HG03378 (cell line): ENCODE results near the gene DMAC2.
"Not testable (repeated sequence)": the region's sequence is repeated elsewhere in the genome, so short reads cannot be mapped to it uniquely, and the experiment has no call there.

ENCODE experiments used
- ATAC-seq: cut with Tn5 transposase; IDR thresholded peaks from one replicate; pipeline ENCODE4 v1.9.1; 2021; ENCODE audit warnings: mild to moderate bottlenecking, moderate library complexity; ENCODE audit not compliant: unreplicated experiment

Gene DMAC2

DNA sequence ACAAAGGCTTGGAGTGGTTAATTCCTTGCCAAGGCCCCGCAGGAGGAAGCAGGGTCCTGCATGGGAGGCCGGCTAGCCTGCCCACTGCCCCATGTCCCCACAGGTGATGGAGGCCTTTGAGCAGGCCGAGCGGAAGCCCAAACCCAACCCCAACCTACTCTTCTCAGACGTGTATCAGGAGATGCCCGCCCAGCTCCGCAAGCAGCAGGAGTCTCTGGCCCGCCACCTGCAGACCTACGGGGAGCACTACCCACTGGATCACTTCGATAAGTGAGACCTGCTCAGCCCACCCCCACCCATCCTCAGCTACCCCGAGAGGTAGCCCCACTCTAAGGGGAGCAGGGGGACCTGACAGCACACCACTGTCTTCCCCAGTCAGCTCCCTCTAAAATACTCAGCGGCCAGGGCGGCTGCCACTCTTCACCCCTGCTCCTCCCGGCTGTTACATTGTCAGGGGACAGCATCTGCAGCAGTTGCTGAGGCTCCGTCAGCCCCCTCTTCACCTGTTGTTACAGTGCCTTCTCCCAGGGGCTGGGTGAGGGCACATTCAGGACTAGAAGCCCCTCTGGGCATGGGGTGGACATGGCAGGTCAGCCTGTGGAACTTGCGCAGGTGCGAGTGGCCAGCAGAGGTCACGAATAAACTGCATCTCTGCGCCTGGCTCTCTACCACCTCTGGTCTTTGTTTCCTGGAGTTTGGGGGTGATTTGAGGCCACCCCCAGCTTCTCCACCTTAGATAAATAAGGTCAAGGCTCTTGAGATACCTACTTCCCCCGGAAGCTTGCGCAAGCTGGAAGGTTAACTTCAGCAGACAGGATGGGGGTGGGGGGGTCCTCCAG is 15.2 kb downstream of the DMAC2 start:
- no peak for ATAC-seq

DNA sequence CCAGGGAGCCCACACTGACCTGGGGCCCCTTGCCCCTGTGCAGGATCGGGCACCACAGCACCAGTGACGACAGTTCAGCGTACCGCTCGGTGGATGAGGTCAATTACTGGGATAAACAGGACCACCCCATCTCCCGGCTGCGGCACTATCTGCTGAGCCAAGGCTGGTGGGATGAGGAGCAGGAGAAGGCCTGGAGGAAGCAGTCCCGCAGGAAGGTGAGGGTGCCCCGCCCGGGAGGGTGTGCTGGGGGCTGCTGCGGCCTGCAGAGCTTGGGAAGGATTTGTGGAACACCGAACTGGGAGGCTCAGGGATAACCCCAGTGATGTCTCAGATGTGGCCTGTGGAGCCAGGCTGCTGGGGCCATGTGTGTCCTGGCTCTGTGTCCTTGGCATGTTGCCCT is 16.8 kb downstream of the DMAC2 start:
- no peak for ATAC-seq

DNA sequence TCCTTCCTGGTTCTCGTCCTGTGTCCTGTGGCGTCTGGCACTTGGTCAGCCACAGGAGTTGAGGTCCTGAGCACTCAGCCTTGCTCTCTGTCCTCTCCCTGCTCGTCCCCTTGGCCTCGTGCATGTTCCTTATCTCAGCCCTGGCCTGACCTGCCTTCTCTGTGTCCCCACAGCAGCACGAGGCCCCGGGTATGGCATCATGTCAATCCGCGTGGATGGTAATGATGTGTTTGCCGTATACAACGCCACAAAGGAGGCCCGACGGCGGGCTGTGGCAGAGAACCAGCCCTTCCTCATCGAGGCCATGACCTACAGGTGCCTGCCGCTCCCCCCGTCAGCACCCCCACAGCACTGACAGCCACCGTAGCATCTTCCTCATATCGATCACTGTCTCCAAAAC is 17.3 kb downstream of the DMAC2 start:
- ATAC-seq = no peak

DNA sequence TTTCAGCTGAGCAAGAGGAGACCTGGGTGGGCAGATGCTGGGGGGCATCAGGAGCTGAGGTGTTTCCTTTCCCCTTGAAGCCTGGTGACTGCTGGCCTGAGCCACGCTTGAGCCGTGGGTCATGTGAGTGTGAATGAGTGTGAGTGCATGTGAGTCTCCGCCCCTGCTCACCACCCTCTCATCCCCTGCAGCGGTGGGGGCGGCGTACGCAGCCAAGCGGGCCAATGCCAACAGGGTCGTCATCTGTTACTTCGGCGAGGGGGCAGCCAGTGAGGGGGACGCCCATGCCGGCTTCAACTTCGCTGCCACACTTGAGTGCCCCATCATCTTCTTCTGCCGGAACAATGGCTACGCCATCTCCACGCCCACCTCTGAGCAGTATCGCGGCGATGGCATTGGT is 17.7 kb downstream of the DMAC2 start:
- no peak for ATAC-seq

DNA sequence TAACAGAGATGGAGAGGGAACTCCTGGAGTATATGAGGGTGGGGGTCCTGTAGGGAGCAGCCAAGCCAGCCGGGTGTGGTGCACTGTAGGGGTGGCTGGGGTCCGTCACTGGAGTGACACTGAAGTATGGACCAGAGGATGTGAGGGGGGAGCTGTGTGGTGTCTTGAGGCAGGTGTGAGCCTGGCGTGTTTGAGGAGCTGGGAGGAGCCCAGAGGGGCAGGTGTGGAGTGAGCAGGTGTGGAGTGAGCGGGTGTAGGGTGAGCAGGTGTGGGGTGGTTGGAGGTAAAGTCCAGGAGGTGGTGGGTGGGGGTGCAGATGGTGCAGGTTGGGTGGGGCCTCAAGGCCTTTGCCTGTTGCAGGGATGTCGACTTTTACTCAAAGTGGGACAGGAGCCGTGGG is 18.4 kb downstream of the DMAC2 start:
- no peak for ATAC-seq

DNA sequence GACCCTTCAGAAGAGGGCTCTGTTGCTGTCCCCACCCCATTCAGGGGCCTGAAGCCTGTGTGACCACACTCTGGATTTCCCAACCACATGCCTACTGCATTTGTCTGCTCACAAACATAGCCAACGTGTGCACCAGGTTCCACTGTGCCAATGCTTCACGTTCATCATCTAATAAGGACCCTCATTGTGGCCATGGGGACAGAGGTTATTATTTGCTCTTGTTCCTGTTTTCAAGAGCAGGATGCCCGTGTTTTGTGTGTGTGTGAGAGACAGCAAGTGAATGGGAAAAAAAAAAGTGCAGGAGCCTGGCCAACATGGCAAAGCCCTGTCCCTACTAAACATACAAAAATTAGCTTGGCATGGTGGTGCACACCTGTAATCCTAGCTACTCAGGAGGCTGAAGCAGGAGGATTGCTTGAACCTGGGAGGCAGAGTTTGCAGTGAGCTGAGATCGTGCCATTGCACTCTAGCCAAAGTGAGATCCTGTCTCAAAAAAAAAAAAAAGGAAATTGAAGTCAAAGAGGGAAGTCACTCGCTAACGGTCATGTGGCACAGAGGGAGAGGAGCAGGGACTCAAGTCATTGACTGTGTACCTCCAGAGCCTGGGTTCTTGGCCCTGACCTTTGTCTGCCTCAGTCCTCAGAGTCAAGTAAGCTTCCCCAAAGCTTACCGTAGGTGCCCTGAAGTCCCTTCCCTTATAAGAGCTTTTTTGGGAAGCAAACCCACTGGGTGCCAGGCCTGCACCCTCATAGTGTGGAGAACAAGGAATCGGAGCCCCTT is 19.4 kb downstream of the DMAC2 start:
- no peak for ATAC-seq

DNA sequence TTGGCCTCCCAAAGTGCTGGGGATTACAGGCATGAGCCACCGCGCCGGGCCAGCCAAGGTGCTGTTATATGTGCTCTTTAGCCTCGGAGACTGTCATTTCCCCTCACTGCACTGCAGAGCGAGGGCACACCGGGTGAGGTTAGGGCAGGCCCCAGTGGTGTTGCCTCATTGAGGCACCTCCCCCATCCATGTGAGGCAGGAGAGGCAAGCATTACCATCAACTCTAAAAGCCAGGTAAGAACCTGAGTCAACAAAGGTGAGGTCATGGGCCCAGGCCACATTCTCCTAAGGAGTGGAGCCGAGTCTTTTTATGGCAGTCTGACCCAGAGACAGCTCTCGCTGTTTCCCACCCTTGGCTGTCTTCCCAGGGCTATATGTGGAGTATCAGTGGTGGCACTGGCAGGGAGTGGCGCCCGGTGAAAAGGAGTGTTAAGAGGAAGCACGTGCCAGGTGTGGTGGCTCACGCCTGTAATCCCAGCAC is 23.5 kb downstream of the DMAC2 start:
- ATAC-seq = no peak

DNA sequence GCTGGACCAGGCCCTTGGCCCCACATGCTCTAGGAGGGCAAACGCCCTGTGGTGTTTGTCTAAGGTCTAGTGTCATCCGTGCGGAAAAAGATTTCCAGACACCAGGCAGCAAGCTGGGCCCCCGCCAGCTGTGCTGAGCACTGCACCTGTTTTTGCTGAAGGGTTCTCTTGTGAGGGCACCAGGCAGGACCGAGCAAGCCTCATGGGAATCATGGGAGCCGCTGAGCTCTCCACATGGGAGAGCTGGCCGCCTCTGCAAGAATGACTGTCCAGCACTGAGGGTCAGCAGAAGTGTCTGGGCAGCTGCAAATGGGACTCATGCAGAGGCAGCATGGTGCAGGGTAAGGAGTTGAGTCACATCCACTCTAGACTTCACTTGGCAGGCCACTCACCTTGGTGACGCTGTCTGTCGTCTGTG is 24.5 kb downstream of the DMAC2 start:
- ATAC-seq = no peak

DNA sequence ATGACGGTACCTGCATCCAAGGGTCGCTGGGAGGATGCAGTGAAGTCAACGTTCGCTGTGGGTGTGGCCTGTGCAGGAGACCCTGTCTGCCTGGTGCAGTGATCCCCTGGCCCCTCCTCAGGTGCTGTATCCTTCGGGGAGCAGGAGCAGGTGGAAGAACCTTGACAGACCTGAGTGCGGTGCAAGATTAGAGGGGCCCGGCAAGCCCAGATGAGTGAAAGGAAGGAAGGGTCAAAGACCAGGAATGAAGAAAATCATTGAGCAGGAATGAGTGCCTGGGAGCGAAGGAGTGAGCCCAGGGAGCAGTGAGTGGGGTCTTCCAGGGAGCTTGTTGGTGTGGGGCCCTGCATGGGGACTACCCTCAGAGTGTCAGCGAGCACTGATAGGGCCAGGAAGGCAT is 25.3 kb downstream of the DMAC2 start:
- ATAC-seq = no peak

DNA sequence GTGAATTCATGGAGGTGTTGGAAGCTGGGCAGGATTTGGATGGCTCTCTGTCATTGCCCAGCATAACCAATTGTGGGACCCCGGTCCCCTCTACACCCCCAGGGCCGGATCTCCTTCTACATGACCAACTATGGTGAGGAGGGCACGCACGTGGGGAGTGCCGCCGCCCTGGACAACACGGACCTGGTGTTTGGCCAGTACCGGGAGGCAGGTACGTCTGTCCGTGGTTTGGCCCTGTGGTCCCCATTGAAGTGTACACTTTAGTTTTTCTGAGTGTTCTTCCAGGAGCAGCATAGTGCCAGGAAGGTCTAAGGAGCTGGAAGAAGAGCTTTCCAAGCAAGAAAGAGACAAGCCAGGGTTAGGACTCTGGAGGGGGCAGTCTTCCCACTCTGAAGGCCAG is 25.8 kb downstream of the DMAC2 start:
- ATAC-seq = no peak

DNA sequence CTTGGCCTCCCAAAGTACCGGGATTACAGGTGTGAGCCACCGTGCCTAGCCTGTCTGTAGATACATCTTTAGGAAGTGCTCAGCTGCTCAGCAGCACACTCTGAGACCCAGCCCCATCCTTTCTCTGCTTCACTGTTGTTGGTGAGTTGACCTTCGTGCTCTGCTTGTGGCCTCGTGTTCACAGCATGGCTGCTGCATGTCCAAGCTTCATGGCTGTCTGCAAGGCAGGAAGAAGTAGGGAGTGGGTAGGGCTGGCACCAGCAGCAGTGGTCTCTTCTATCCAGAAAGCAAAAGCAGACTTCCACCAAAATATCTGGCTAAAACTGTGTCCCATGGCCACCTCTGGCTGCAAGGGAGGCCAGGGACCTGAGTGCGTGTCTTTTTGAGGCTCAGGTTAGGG is 26.8 kb downstream of the DMAC2 start:
- ATAC-seq = no peak

DNA sequence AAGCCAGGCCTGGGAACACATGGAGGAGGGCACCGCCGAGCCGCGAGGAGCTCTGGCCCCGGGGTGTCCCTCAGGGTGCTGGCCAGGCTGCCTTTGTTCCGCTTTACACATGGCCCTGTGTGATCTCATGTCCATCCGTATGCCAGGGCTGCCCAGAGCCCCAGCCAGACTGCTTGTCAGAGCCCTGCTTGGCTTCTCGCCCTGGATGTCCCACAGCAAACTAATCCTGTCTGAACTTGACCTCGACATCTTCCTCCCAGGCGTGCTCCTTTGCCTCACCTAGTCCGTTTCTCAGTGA is 27.8 kb downstream of the DMAC2 start:
- ATAC-seq = no peak

DNA sequence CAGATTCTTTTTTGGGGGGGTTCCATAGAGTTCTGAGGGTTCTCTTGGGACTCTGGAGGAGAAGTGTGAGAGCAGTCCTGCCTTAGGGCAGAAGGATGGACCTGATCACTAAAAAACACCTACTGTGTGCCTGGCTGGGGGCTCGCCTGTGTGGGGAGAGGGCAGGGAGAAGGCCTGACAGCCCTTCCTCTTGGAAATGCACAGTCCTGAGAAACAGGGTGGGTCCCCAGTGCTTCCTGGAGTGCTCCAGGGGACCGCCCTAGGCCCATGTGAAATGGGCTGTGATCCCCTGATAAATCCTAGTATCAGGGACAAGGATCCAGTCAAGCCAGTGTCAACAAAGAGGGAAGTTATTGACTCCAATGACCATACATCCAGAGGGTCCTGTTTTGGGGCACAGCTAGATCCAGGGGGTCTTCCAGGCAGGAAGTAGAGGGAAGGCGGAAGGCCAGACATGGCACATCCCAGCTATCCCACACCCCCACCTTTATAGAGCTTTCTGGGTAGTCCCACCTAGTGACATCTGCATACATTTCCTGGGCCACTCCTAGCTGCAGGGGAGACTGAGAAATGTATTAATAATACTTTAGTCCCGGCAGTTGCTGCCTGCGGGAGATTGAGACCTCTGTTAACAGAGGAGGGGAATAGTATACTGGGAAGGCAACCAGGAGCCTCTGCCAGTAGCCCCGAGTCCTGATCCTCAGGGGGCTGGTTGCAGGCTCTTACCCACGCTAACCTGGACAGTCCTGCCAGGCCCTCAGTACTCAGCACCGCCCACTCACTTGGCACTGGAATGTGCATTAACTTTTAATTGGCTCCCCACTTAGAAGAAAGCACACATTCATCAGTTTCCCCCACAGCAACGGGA is 28.4 kb downstream of the DMAC2 start:
- ATAC-seq = no peak

DNA sequence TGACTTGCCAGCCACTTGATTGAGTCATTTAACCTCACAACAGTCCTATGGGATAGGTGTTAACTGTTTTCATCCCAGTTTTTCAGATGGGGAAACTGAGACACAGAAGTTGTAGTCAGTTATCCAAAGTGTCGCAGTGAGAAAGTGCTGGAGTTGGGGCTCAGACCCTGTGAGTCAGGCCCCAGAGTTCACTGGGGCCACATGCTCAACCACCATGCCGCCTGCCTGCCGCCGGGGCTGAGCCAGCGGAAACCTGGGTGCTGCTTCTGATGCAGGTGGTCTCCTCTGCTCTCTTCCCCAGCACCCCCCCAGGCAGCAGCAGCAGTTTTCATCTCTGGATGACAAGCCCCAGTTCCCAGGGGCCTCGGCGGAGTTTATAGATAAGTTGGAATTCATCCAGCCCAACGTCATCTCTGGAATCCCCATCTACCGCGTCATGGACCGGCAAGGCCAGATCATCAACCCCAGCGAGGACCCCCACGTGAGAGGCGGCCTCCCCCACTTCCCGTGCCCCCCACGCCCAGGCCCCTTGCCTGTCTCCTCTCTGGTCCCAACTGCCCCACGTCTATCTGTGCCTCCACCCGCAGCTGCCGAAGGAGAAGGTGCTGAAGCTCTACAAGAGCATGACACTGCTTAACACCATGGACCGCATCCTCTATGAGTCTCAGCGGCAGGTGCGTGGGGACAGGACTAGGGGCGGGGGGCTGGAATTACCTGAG is 29.2 kb downstream of the DMAC2 start:
- no peak for ATAC-seq

DNA sequence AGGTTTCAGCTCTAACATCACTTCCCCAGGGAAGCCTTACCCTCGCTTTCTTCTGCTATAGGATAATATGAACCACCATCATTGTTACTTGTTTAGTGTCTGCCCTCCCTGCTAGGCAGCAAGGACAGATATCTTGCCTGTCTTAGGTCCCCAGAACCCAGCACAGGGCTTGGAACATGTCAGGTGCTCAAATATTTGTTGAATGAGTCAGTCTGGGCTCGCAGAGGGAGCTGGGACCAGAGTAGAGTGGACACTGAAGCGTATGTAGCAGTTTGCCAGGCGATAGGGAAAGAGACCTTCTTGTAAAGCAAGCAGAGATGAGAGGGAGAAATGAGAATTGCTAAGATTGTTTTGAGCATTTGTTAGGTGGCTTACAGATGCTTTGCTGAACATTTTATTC is 30.4 kb downstream of the DMAC2 start:
- ATAC-seq = no peak

DNA sequence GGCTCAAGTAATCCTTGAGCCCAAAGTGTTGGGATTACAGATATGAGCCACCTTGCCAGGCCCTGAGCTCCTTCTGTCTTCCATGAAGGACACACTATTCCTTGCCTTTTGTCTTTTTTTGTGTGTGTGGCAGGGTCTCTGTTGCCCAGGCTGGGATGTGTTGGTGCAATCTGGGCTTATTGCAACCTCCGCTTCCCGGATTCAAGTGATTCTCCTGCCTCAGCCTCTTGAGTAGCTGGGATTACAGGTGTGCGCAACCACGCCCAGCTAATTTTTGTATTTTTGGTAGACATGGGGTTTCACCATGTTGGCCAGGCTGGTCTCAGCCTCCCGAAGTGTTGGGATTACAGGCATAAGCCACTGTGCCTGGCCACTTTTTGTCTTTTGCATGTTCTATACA is 30.9 kb downstream of the DMAC2 start:
- ATAC-seq = not testable (repeated sequence)

DNA sequence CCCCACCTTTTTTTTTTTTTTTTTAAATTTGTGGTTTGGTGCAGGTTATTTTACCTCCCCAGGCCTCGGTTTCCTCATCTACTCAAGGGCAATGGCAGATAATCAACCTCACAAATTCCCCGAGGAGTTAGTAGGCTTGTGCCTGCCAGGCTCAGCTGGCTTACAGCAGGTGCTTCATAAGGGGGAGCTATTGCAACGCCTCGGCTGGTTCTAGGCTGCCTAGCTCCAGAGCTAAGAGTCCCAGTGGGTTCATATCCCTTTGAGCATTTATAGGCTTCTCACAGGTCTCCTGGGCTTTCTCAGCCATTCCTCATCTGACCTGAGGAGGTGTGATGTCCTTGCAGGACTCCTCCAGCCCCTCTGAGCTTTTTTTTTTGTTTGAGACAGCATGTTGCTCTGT is 31.5 kb downstream of the DMAC2 start:
- ATAC-seq = no peak

DNA sequence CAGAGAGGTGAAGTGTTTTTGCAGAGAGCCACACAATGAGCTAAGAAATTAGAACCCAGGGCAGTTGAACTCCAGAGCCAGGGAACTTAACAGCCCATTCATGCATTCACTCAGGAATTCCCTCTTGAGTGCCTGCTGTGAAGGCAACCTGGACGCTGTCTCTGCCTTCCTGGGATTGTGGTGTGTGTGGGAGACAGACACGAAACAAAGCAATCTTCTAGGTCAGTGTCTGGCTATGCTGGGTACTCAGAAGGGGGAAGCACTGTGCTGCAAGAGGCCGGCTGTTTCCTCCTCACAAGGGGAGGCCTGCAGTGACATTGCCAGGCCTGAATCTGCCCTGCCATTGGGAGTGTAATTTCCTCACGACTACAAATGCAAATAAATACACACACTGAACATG is 32.4 kb downstream of the DMAC2 start:
- no peak for ATAC-seq

DNA sequence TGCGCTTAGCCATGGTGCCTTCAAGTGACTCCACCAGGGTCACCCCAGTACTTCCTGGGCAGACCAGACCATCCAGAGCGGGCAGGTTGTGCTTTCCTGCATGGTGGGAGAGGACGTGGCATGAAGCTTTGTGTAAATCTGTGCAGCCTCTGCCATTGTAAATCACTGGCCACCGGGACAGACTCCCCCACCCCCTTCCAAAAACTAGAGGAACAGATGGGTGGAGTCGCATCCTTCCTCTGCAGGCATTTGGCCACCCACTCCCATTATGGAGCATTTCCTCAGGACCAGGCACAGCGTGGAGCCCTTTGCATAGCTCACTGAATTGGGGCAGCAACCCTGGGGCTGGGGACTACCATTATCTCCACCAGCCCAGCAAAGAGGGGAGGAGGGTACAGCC is 33.9 kb downstream of the DMAC2 start:
- ATAC-seq = no peak

DNA sequence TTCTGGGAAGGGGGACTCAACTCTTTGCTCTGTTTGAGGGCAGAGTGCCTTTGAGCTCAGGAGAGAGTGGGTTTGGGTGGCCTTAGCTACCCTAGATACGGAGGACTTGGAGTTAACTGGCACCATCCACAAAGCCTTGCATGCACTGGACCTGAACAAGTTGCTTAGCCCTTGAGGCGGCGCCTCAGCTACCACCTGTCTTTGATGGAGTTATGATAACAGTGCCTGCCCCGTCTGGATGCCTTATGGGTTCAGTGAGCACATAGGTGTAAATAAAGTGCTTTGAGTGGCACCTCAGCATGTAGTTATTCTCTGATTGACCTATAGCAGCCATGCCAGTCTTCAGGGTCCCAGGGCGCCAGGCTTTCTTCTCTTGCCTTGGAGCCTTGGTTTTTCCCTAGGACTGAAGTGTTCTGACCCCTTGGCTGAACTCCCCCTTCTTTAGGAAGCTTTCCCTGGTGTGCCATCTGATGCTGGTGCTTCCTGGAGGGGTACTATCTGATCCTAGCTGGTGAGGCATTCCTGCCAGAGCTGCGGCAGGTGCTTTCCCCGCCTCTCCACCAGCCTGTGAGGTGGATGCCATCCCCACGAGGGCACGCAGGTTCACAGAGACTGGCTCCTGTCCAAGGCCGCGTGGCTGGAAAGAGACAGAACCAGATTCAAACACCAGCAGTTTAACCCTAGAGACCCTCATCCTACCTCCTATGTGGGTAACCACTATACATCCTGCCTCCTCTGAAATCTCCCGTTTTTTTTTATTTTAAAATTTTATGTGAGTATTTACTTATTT is 36.3 kb downstream of the DMAC2 start:
- no peak for ATAC-seq
